Tibial artery (tissue), 4 donors: ENCODE data around the gene ABHD14A.

Experiments
- DNase-seq, 2 donors: peaks; one replicate each; pipeline ENCODE4 v3.0.0-alpha.2; 2019
- H3K27ac ChIP-seq, 2 donors: fragments of 200-600 bp; sonication (generic) in 1 of 2; 1 replicate in 1 of 2; 2 replicates in 1 of 2; pipeline ENCODE4 v1.5.1; 2018 to 2019; ENCODE audit warnings: mild to moderate bottlenecking in 1 of 2
- H3K27me3 ChIP-seq, 2 donors: fragments of 200-600 bp; sonication (generic) in 1 of 2; one replicate each; pipeline versions ENCODE4 v1.5.1 to v1.6.0; 2016 to 2019
- H3K36me3 ChIP-seq, 3 donors: fragments of 200-600 bp; sonication (generic) in 2 of 3; one replicate each; pipeline ENCODE4 v1.5.1; 2016 to 2019; ENCODE audit warnings: mild to moderate bottlenecking in 2 of 3
- H3K4me1 ChIP-seq, 4 donors: fragments of 200-600 bp; sonication (generic) in 2 of 4; 1 replicate in 3 of 4; 2 replicates in 1 of 4; pipeline ENCODE4 v1.5.1; 2016 to 2019
- H3K4me3 ChIP-seq, 2 donors: fragments of 200-600 bp; sonication (generic) in 1 of 2; 1 replicate in 1 of 2; 2 replicates in 1 of 2; pipeline ENCODE4 v1.5.1; 2018 to 2019; ENCODE audit warnings: mild to moderate bottlenecking in 2 of 2
- H3K9me3 ChIP-seq, 3 donors: fragments of 200-600 bp; sonication (generic) in 1 of 3; one replicate each; pipeline ENCODE4 v1.5.1; 2016 to 2019
- CTCF ChIP-seq, 2 experiments: fragments of 200-600 bp in 1 of 2; fragments of 450-650 bp in 1 of 2; IDR thresholded peaks; one replicate each; pipeline ENCODE4 v1.5.1; 2017 to 2019; ENCODE audit warnings: antibody characterized with exemption in 2 of 2, mild to moderate bottlenecking in 1 of 2, moderate library complexity in 1 of 2
- intact Hi-C: fragments of 100-400 bp; cut with DNase I; formaldehyde crosslinking; loops from one replicate; pipeline ENCODE4 v1.15.0; 2023; ENCODE audit warnings: low total_unique reads

ABHD14A gene

GRCh38 chr3:51975852-51976549 lies 1.1 kb downstream of the ABHD14A start:
- Histone ChIP-seq H3K4me3 (peak overlapping the region; percentile 70 to 84), H3K27me3 (no peaks in the 10 kb centered on the region), H3K27ac (peak overlapping the region; percentile 95 to 97), H3K9me3 (no peaks in the 10 kb centered on the region), H3K4me1 (peaks cover 0 to 35% (median 22%) of the 10 kb centered on the region in 4 donors), H3K36me3 (no peaks in the 10 kb centered on the region)
- DNase-seq: peak; percentile 81 to 90
- no peak for TF ChIP-seq CTCF (IDR thresholded peaks at IDR 0.05)
- intact Hi-C loops: loop anchor here (10.0 kb wide), 1 partner anchor 1631 kb away; the partner anchor contains the start of genes RASSF1 and ZMYND10

GRCh38 chr3:51977446-51978142 lies 2.7 kb downstream of the ABHD14A start:
- no peaks in the 10 kb centered on the region for H3K36me3 ChIP-seq
- peaks cover 0 to 43% (median 30%) of the 10 kb centered on the region in 4 donors for H3K4me1 ChIP-seq
- H3K9me3 ChIP-seq: no peaks in the 10 kb centered on the region
- TF ChIP-seq CTCF (IDR thresholded peaks at IDR 0.05): no peak
- H3K4me3 ChIP-seq: no peak overlapping the region
- no peak overlapping the region for H3K27ac ChIP-seq
- H3K27me3 ChIP-seq: no peaks in the 10 kb centered on the region
- intact Hi-C loops: loop anchor here (10.0 kb wide), 1 partner anchor 1633 kb away; the partner anchor contains the start of genes RASSF1 and ZMYND10
- no peak for DNase-seq

- Histone ChIP-seq H3K27me3 (no peaks in the 10 kb centered on the region), H3K9me3 (no peaks in the 10 kb centered on the region), H3K27ac (no peak overlapping the region), H3K4me3 (no peak overlapping the region), H3K4me1 (peaks cover 0 to 46% (median 31%) of the 10 kb centered on the region in 4 donors), H3K36me3 (no peaks in the 10 kb centered on the region)
- TF ChIP-seq CTCF (IDR thresholded peaks at IDR 0.05): no peak
- intact Hi-C loops: loop anchor here (10.0 kb wide), 1 partner anchor 1633 kb away; the partner anchor contains the start of genes RASSF1 and ZMYND10
- DNase-seq: no peak
Measured at GRCh38 chr3:51978143-51978502, 3.3 kb downstream of the ABHD14A start.

GRCh38 chr3:51980253-51980652 lies 5.4 kb downstream of the ABHD14A start:
- Histone ChIP-seq H3K27ac (no peak overlapping the region), H3K4me1 (peaks cover 0 to 49% (median 28%) of the 10 kb centered on the region in 4 donors), H3K27me3 (no peaks in the 10 kb centered on the region), H3K36me3 (no peaks in the 10 kb centered on the region), H3K4me3 (no peak overlapping the region), H3K9me3 (no peaks in the 10 kb centered on the region)
- intact Hi-C loops: loop anchor here (5.0 kb wide), 1 partner anchor 38 kb away; the partner anchor contains the start of genes PARP3 and RRP9
- no peak for TF ChIP-seq CTCF (IDR thresholded peaks at IDR 0.05)
- no peak for DNase-seq

- DNase-seq: no peak
- H3K4me1 ChIP-seq: peaks cover 0 to 34% (median 20%) of the 10 kb centered on the region in 4 donors
- H3K4me3 ChIP-seq: peak overlapping the region; percentile 62 to 88
- no peaks in the 10 kb centered on the region for H3K27me3 ChIP-seq
- no peaks in the 10 kb centered on the region for H3K9me3 ChIP-seq
- peak; percentile 19 to 27 for TF ChIP-seq CTCF (IDR thresholded peaks at IDR 0.05)
- intact Hi-C loops: loop anchor here (5.0 kb wide), 1 partner anchor 40 kb away; the partner anchor contains the start of genes PARP3 and RRP9
- peak overlapping the region; percentile 94 to 96 for H3K27ac ChIP-seq
- H3K36me3 ChIP-seq: no peaks in the 10 kb centered on the region
Measured at GRCh38 chr3:51982352-51982837, 7.5 kb downstream of the ABHD14A start.
